ENCODE results near the gene ARL6IP6.

ARL6IP6 gene

DNA sequence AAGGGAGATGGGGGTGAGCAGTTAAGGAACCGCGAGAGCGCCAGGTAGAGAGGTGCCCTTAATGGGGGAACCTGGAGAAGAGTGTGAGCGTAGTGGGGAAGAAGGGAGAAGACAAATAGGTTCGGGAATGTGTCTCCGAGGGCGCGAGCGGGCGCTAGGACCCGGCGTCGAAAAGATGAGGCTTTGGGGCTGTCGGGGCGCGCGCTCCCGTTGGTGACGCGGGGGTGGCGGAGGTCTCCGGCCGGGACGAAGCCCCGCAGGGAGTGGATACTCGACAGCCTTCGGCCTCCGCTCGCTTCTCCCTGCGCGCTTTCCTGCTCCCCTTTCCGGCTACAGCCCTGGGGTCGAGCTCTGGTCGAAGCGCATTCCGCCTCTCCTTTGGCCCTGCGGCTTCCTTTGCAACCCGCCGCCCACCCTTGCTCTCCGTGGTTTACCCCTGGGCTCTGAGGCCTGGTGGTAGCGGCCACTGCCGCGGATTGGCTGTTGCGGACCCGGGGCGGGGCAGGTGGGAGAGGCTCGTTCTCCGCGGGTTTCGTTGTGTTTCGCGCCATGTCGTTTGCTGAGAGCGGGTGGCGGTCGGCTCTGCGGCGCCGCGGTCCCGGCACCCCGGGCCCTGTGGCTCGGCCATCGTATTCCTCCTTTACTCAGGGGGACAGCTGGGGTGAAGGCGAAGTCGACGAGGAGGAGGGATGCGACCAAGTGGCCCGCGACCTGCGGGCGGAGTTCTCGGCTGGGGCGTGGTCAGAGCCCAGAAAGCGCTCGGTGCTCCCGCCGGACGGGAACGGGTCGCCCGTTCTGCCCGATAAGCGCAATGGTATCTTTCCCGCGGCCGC lies at the start of gene ARL6IP6:
Gene ARL6IP6, plus strand, starts transcription at position 545 of the 833 bp plus-strand sequence. Its CDS starts 5 bp downstream, at position 550.
- no peaks in the 10 kb centered on the region for H3K9me3 Mint-ChIP-seq
- H3K4me1 Mint-ChIP-seq (ENCODE audit: low read depth): peaks cover 80% of the 10 kb centered on the region
- H3K27me3 Mint-ChIP-seq: no peaks in the 10 kb centered on the region
- peak within 1 kb of the TSS; percentile 98 for H3K27ac Mint-ChIP-seq
- peaks cover 64% of the 10 kb centered on the region for H3K36me3 Mint-ChIP-seq (ENCODE audit: low read depth)
- peak within 1 kb of the TSS; percentile 95 for H3K4me3 Mint-ChIP-seq

GRCh38 chr2:152674334-152674733 lies 44.1 kb upstream of the ARL6IP6 start:
- Mint-ChIP-seq H3K27me3 (no peaks in the 10 kb centered on the region), H3K27ac (no peak overlapping the region), H3K4me3 (no peak overlapping the region), H3K9me3 (no peaks in the 10 kb centered on the region), H3K4me1 (ENCODE audit: low read depth) (no peaks in the 10 kb centered on the region), H3K36me3 (ENCODE audit: low read depth) (peaks cover 70% of the 10 kb centered on the region)

DNA sequence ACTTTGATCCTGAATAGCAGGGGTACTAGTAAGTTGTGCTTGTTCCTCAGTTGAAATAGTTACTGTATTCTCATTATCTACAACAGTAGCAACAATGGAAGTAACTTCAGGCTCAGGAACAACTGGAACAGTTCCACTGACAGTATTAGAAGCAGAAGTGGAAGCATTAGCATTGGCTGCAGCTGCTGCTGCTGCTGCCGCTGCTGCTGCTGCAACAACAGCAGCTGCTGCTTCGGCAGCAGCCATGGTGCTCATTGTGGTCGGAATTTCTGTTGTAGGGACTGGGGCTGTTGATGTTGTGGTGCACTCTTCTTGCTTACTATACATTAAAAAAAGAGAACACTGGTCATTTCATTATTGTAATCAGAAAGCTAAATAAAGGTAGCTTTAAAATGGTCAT lies 42.0 kb upstream of the ARL6IP6 start:
- no peaks in the 10 kb centered on the region for H3K4me1 Mint-ChIP-seq (ENCODE audit: low read depth)
- no peak overlapping the region for H3K27ac Mint-ChIP-seq

DNA sequence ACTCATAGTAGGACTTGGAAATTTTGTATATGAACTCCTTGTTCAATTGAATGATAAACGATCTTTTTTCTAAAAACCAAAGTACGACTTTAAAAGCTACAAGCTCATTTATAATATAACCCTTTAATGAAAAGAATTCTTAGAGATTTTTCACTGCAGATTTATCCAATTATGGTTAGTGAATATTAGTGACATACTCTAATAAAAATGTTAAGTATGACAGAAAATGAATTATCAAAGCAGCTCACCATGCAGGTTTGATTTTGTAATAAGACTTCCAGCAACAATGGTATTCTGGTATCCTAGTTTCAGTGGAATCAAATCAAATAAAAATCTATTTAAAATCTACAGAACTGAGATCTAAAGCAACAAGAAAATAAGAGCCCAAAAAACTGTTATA lies 39.6 kb upstream of the ARL6IP6 start:
- Mint-ChIP-seq H3K4me1 (ENCODE audit: low read depth) (peaks cover 6% of the 10 kb centered on the region), H3K4me3 (no peak overlapping the region), H3K36me3 (ENCODE audit: low read depth) (peaks cover 57% of the 10 kb centered on the region), H3K27me3 (no peaks in the 10 kb centered on the region), H3K27ac (no peak overlapping the region), H3K9me3 (no peaks in the 10 kb centered on the region)

More for the DNA sequence above, 42.0 kb upstream of the ARL6IP6 start:
- no peaks in the 10 kb centered on the region for H3K27me3 Mint-ChIP-seq
- no peak overlapping the region for H3K4me3 Mint-ChIP-seq
- H3K36me3 Mint-ChIP-seq (ENCODE audit: low read depth): peaks cover 71% of the 10 kb centered on the region
- H3K9me3 Mint-ChIP-seq: no peaks in the 10 kb centered on the region

DNA sequence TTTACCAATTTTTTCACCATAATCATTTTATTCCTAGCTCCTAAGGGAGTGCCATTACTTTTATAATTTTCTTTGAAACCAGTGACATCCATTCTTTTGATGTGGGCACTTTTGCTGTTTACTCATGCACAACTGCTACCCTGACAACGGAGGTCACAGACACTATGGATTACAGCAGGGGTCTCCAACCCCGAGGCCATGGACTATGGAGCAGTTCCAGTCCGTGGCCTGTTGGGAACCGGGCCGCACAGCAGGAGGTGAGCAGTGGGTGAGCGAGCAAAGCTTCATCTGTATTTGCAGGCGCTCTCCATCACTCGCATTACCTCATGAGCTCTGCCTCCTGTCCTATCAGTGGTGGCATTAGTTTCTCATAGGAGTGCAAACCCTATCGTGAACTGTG lies 35.8 kb upstream of the ARL6IP6 start:
- Mint-ChIP-seq H3K4me3 (no peak overlapping the region), H3K4me1 (ENCODE audit: low read depth) (peaks cover 24% of the 10 kb centered on the region), H3K36me3 (ENCODE audit: low read depth) (peaks cover 57% of the 10 kb centered on the region), H3K9me3 (no peaks in the 10 kb centered on the region), H3K27me3 (no peaks in the 10 kb centered on the region), H3K27ac (no peak overlapping the region)

- H3K9me3 Mint-ChIP-seq: no peaks in the 10 kb centered on the region
- H3K27me3 Mint-ChIP-seq: no peaks in the 10 kb centered on the region
- peaks cover 61% of the 10 kb centered on the region for H3K36me3 Mint-ChIP-seq (ENCODE audit: low read depth)
- H3K4me1 Mint-ChIP-seq (ENCODE audit: low read depth): peaks cover 24% of the 10 kb centered on the region
- H3K27ac Mint-ChIP-seq: no peak overlapping the region
- no peak overlapping the region for H3K4me3 Mint-ChIP-seq
These were observed 35.0 kb upstream of the ARL6IP6 start for GRCh38 chr2:152683400-152683799.

- H3K4me1 Mint-ChIP-seq (ENCODE audit: low read depth): peaks cover 24% of the 10 kb centered on the region
- H3K27ac Mint-ChIP-seq: no peak overlapping the region
- H3K4me3 Mint-ChIP-seq: no peak overlapping the region
- H3K27me3 Mint-ChIP-seq: no peaks in the 10 kb centered on the region
- H3K36me3 Mint-ChIP-seq (ENCODE audit: low read depth): peaks cover 50% of the 10 kb centered on the region
- H3K9me3 Mint-ChIP-seq: no peaks in the 10 kb centered on the region
These were observed 32.1 kb upstream of the ARL6IP6 start for GRCh38 chr2:152686321-152686720.

DNA sequence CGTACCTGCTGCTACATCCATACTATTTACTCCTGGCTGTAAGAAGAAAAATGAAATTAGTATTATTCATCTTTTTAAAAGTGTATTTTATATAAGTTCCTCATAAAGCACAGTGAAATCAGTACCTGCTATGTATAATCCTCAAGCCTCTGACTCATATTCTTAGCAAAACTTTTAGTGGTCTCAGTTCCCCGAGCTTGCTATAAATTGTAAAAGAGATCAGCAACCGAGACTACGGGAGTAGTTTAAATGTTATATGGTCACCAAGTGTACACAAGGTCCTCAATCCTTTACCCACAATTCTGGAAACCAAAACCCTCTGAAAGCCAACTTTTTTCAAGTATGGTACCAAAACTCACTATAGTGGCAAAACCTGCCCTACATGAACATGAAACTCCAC lies 25.4 kb upstream of the ARL6IP6 start:
- Mint-ChIP-seq H3K4me3 (no peak overlapping the region), H3K36me3 (ENCODE audit: low read depth) (peaks cover 47% of the 10 kb centered on the region), H3K27ac (no peak overlapping the region), H3K27me3 (no peaks in the 10 kb centered on the region), H3K4me1 (ENCODE audit: low read depth) (peaks cover 45% of the 10 kb centered on the region), H3K9me3 (no peaks in the 10 kb centered on the region)

DNA sequence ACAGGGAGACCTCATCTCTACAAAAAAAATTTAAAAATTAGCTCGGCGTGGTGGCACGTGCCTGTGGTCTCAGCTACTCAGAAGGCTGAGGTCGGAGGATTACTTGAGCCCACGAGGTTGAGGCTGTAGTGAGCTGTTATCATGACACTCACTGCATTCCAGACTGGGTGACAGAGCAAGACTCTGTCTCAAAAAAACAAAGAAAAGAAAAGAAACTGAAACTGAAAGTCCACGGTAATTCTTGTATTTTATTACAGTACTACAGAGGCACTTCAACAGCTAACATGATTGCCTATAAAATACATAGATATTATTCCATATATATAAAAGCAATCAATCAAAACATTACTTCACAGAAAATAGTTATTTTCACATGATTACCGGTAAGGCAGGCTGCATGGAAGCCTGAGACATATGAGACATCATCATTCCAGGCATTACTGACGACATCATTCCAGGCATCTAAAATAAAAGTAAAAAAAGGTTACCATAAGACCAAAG lies 24.2 kb upstream of the ARL6IP6 start:
- no peaks in the 10 kb centered on the region for H3K9me3 Mint-ChIP-seq
- peak overlapping the region; percentile 83 for H3K27ac Mint-ChIP-seq
- H3K4me3 Mint-ChIP-seq: peak overlapping the region; percentile 70
- H3K36me3 Mint-ChIP-seq (ENCODE audit: low read depth): peaks cover 37% of the 10 kb centered on the region
- H3K27me3 Mint-ChIP-seq: no peaks in the 10 kb centered on the region
- H3K4me1 Mint-ChIP-seq (ENCODE audit: low read depth): peaks cover 51% of the 10 kb centered on the region

DNA sequence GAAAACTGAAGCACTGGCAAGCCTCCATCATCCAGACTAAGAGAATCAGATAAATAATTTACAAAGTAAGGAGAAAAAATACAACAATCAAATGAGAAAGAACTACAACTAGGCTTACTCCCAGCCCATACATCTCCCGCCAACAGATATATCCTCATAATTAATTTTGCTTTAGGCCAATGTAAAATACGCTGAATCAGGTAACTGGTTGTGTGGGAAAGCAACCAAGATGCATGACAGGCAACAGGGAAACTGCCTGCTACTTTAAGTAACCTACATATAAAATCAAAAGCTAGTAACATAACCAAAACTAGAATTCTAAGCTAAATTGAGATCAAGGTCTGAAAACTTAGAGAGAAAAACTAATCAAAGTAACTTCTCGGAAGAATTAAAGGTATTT lies 22.7 kb upstream of the ARL6IP6 start:
- Mint-ChIP-seq H3K27me3 (no peaks in the 10 kb centered on the region), H3K4me1 (ENCODE audit: low read depth) (peaks cover 55% of the 10 kb centered on the region), H3K9me3 (no peaks in the 10 kb centered on the region), H3K36me3 (ENCODE audit: low read depth) (peaks cover 44% of the 10 kb centered on the region), H3K4me3 (no peak overlapping the region), H3K27ac (no peak overlapping the region)

GRCh38 chr2:152696476-152696875 lies 21.9 kb upstream of the ARL6IP6 start:
- H3K27ac Mint-ChIP-seq: no peak overlapping the region
- no peak overlapping the region for H3K4me3 Mint-ChIP-seq
- H3K27me3 Mint-ChIP-seq: no peaks in the 10 kb centered on the region
- peaks cover 45% of the 10 kb centered on the region for H3K36me3 Mint-ChIP-seq (ENCODE audit: low read depth)
- H3K4me1 Mint-ChIP-seq (ENCODE audit: low read depth): peaks cover 61% of the 10 kb centered on the region
- H3K9me3 Mint-ChIP-seq: peaks cover 5% of the 10 kb centered on the region

- Mint-ChIP-seq H3K4me1 (ENCODE audit: low read depth) (peaks cover 47% of the 10 kb centered on the region), H3K36me3 (ENCODE audit: low read depth) (peaks cover 52% of the 10 kb centered on the region), H3K9me3 (peaks cover 11% of the 10 kb centered on the region), H3K27ac (no peak overlapping the region), H3K27me3 (no peaks in the 10 kb centered on the region), H3K4me3 (no peak overlapping the region)
These were observed 17.2 kb upstream of the ARL6IP6 start for GRCh38 chr2:152701198-152701597.

- Mint-ChIP-seq H3K4me3 (no peak overlapping the region), H3K9me3 (peaks cover 11% of the 10 kb centered on the region), H3K36me3 (ENCODE audit: low read depth) (peaks cover 76% of the 10 kb centered on the region), H3K27me3 (no peaks in the 10 kb centered on the region), H3K27ac (peak overlapping the region; percentile 67), H3K4me1 (ENCODE audit: low read depth) (peaks cover 55% of the 10 kb centered on the region)
These were observed 11.9 kb upstream of the ARL6IP6 start for GRCh38 chr2:152706477-152707021.

GRCh38 chr2:152708742-152709141 lies 9.7 kb upstream of the ARL6IP6 start:
- H3K36me3 Mint-ChIP-seq (ENCODE audit: low read depth): peaks cover 74% of the 10 kb centered on the region

DNA sequence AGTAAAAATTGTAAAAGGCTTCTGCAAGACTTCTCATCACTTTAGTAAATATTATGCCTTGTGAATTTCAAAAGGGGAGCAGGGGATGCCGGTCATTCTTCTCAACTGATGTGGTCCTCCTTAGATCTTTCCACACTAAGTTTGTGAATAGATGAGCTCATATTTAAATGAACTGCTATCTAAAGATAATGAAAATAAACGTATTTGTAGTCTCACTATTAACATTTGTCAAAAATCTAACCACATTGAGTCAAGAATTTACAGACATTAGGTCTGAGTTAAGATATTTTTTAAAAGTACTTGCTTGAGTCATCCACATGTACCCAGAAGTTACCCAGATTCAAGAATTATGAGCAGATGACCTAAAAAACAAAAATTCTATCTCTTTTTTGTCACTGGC lies 7.7 kb upstream of the ARL6IP6 start:
- Mint-ChIP-seq H3K36me3 (ENCODE audit: low read depth) (peaks cover 85% of the 10 kb centered on the region), H3K27ac (no peak overlapping the region), H3K4me1 (ENCODE audit: low read depth) (peaks cover 83% of the 10 kb centered on the region), H3K9me3 (peaks cover 5% of the 10 kb centered on the region), H3K27me3 (no peaks in the 10 kb centered on the region), H3K4me3 (no peak overlapping the region)

More at GRCh38 chr2:152708742-152709141, 9.7 kb upstream of the ARL6IP6 start:
- Mint-ChIP-seq H3K27ac (no peak overlapping the region), H3K4me1 (ENCODE audit: low read depth) (peaks cover 72% of the 10 kb centered on the region), H3K27me3 (no peaks in the 10 kb centered on the region), H3K9me3 (peaks cover 5% of the 10 kb centered on the region), H3K4me3 (no peak overlapping the region)
